HG03469 (cell line): Measurements from ENCODE around the gene WBP11.
A peak's percentile ranks its signal among the peaks of the same experiment; 100 is the strongest.

Experiments used
- ATAC-seq: cut with Tn5 transposase; IDR thresholded peaks from one replicate; pipeline ENCODE4 v1.9.1; 2021; ENCODE audit warnings: mild to moderate bottlenecking, moderate library complexity, moderate number of reproducible peaks; ENCODE audit not compliant: unreplicated experiment

The WBP11 gene

DNA sequence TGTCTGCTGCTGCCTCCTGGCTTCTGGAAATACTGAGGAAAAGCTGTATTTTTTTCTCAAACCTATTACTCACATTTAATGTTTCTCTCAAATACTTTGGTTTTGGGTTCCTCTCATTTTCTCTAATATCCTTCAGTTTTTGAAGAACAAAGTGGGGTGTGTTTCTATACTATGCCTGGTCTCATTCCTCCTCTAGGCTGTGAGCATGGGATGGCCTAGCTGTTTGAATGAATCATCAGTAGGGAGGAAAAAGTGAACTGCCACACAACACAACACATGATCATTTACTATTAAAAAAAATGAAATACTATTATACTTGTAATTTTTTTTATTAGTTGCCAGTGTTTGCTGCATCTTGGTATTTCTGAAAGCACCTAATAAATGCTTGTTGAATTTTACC lies 22.0 kb upstream of the WBP11 start:
- ATAC-seq, result no peak

- ATAC-seq, result no peak
Measured at GRCh38 chr12:14824012-14824634, 20.8 kb upstream of the WBP11 start.

DNA sequence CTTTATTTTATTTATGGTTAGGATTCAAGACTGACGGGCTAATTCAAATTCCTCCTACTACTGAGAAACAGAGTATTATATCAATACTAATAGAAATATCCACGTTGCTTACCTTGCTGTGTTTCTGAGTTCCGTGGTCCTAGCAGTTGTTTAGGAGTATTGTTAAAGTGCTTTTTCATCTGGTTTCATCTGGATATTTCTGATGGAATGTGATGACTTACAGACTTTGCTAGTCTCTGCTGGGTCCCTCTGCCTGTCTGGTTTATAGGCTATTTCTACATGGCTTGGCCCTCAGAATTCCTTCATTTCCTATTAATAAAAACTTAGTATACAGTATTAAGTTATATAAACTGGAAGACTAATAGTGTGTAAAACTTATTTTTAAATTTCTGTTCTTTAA lies 10.7 kb upstream of the WBP11 start, which contains the start of gene SMCO3:
Gene SMCO3, minus strand, starts transcription at position 169 of the 400 bp plus-strand sequence. CDS start 7,502 bp downstream, outside the sequence.
- ATAC-seq, result no peak

DNA sequence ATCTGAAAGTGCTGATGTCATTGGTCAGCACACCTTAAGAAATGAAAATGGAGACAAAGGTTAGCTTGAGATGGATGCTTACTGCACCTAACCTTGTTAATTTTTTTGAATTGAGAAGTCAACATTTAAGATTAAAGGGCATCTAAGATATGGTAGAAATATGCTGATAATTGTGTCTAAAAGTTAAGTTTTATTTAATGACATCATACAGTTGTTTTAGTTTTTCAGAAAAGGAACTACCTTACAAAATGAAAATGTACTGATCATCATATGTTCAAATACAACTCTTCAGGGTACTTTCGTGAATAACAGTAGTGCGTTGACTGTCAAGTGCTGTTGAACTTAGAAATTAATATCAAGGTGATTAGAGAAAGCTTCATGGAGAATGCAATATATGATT lies 8.2 kb upstream of the WBP11 start:
- ATAC-seq, result no peak

DNA sequence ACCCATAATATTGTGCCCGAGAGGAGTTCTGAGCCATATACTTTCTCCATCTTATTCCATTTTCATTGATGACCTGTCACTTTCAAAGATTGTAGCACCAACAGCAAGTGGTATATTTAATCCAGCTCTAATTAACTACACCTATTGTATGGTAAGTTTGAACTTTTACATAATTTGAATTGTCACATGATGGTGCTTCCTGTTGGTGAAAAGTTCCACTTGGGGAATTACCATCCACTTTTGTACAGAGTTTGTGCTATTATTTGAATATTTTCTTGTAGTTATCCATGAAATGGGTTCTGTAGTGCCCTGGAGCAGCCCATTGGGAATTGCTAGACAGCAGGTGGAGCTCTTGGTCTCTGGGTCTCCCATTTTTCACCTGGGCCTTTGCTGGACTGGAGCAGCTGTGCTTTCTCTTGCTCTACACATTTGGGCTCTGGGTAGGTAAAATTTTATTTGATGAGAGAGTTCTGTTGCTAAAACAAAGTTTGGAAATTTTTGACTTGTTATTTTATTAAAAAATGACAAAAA lies 7.7 kb upstream of the WBP11 start:
- no peak for ATAC-seq

GRCh38 chr12:14810167-14810952 lies 7.1 kb upstream of the WBP11 start:
- no peak for ATAC-seq

- ATAC-seq, result peak; percentile 0
Measured at GRCh38 chr12:14803830-14804160, 517 bp upstream of the WBP11 start.

DNA sequence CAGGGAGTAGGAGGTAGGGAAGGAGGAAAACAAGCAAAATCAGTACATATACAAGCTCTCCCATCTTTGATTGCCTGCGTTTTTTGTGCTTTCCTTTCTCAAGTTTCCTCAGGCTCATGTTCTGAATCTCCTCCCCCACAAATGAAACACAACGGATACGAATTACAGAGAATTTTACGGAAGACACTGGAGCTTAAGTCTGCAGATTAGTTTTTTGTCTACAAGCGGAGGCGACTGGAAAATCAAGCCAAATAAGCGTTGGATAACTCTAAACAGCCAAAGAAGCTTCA lies 612 bp downstream of the WBP11 start:
- no peak for ATAC-seq

DNA sequence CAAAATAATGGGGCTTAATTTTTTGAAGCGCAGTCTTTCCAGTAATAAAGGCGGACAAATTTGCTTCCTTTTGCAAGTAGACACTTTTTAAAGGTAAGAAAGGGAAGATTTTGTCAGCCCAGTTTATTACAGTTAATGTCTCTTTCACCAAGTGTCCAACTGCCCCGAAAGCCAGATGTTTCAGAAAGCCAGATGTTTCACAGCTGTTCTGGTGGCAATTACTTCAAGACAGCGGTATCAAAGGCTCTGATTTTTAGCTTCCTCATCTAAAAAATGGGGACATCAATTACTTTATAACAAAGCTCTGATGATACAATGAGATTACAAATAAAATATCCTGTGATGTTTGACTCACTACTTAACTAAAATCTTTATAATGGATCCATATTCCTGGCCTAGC lies 1.0 kb downstream of the WBP11 start:
- no peak for ATAC-seq

DNA sequence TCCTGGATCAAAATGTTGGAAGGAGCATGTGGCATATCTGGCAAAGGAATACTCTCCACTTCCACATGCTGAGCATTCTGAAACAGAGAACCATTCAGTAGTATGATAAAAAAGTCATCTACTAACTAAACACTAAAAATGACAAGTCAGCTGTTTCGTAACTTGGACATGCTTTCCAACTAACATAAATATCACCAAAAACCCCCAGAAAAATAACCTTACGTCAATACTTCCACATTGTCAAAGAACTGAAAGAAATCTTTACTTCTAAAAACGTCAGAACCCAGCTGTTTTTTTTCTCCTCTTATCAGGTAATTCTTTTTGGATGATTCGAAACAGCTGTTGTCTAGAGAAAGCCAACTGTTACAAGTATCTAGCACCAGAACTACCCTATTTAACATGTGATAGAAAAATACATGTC lies 8.2 kb downstream of the WBP11 start:
- ATAC-seq, result no peak

DNA sequence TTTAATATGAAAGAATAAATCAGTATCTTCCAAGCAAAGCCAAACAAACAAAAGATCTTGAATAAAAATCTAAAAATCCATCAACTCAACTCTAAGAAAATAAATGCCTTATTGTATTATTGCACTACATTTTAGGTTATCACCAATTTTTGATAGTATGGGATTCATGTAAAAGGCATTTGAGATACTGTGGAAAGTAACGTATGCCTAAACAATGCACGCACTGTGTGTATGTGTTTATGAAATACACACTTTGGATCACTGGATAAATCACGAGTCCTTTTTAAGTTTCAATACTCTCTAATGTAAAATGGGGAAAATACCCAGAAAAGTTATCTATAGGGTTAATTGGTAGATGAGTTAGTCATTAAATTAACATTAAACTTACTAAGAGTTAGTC lies 17.7 kb downstream of the WBP11 start:
- ATAC-seq, result no peak

GRCh38 chr12:14784471-14784870 lies 18.8 kb downstream of the WBP11 start:
- no peak for ATAC-seq

DNA sequence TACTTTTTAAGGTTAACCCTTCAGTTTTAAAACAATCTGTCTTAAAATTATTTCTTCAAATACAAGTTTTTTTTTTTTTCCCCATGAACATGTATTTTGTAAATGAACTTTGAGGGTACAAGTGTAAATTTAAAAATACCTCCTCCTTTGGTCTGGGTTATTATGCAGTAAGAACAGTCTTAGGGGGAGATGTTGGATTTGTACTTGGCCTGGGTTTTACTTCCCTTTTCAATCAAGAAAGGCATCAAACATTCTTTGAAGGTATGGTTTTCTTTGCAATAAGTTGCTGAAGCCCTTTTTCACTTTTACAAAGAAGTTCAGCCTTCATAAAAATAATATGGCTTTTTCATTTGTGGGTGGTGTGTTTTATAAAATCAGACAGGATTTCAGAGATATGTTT lies 20.5 kb downstream of the WBP11 start:
- no peak for ATAC-seq

DNA sequence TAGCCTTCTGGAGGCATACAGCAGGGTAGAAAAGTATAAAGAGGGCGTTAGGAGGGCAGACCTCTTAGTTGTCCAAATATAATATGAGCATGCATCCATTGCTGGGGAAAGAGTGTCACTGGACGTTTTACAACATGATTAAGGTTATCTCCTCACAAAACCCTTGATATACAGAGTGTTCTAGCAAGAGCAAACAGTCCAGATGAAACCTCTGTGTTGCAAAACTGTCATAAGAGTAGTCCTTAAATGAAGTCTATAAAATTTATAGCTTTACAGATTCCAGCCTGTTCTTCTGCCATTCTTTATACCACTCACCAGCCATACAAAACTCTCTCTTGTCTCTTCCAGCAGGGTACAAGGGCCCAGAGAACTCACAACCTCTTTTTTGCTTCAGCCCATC lies 21.7 kb downstream of the WBP11 start:
- no peak for ATAC-seq

DNA sequence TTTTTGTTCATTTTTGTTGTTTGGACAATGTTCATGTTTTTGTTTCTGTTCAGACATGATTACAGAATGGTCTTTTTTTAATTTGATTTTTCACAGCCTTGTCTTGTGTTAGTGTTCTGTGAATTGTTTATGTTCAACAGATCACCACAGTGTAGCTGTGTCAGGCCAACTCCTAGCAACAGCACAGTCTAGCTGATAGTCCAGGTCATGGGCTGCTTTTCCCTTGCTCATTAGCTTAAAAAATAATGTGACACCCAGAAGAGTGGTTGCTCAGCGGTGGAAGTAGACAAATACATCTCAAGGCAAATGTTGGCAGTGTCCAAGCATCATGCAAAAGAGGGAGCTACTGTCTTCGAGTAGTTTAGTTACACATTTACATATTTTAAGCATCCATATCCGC lies 22.4 kb downstream of the WBP11 start:
- no peak for ATAC-seq

GRCh38 chr12:14779834-14780233 lies 23.4 kb downstream of the WBP11 start:
- ATAC-seq, result no peak

DNA sequence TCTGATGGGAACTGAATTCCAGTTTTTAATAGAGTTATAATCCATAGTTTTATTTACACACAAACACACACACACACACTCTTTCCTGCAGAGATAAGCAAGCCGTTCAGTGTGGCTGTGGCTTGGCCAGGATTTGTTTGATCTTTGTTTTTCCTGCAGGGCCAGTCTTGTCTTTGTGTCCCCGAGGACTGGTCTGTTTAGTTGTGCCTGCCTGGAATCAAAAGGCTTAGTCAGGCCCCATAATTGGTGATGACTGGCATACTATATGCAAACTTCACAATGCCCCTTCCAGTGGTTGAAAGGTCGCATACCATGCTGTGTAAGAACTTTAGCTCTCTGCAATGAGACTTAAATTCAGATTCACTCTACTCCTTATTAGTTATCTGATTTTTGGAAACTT lies 26.0 kb downstream of the WBP11 start:
- no peak for ATAC-seq

- no peak for ATAC-seq
Measured at GRCh38 chr12:14776236-14776961, 26.9 kb downstream of the WBP11 start.

DNA sequence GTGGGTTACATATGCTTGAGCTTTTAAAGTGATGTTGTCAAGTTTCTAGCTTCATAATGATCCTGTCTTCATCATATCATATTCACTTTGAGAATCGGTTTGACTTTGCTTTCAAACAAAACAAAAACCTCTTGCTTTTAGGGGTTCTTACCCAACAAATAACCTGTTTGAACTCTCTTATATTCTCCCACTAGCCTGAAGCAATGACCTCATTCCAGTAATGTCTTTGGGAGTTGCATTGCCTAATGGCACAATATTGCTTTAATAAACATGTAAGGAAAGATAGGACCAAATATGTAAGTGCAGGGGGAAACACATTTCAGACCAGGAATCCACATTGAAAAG lies 27.7 kb downstream of the WBP11 start:
- ATAC-seq, result no peak

DNA sequence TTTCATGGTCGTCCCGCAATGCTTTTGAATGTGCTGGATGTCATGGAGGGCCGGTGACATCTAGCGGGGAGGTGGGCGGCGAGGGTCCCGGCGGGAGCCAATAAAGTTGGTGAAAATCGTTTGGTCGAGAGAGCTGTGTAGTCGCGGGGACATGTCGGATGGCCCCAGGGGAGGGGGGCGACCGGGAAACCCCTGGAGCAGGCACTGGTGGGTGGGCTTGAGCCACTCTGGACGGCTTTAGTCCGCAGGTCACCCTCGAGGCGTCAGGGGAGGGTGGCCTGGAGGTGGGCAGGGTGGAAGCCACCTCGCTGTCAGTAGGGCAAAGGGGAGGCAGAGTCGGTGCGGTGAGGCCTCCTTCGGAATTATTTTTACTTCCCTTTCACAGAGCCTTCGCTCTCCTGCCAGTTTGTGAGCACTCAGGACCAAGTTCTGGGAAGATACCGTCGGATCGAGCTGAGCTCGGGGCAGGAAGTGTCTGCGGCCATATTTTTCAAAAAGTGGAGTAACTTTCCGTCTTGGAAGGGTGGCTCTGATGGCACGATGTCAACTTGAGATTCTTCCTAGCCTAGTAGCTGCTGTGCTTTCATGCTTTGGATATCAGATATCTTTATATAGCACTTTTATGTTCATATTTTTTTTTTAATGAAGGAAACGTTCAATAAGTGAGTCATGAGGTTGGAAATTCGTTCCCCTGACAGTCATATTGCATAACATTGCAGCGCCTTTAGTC lies 28.2 kb downstream of the WBP11 start:
- ATAC-seq, result no peak
